A673 (cell line): ENCODE measurements around the gene NR2F1. TPM values are rescaled to one million over a fixed set of nuclear protein-coding genes. Genes with fewer than 3 reads are reported as not detected.

Source experiments
- BruUV-seq: library from RNA; stranded (reverse); fragments of 400-500 nt; replicated peaks from 2 replicates; lab custom pipeline; 2021; lab: Mats Ljungman, UMichigan
- CTCF ChIA-PET: fragments of 300-600 bp; sonication (Branson Sonifier 250); formaldehyde crosslinking; loops from one replicate; lab custom pipeline; 2022; ENCODE audit warnings: antibody characterized with exemption; lab: Charles Lee
- POLR2A ChIA-PET: fragments of 300-600 bp; sonication (Branson Sonifier 250); formaldehyde crosslinking; loops from one replicate; lab custom pipeline; 2022; ENCODE audit warnings: antibody characterized with exemption; ENCODE audit not compliant: low non-redundant PET; lab: Charles Lee
- DNase-seq: peaks from one replicate; pipeline ENCODE4 v3.0.0-alpha.2; 2015; ENCODE audit warnings: low spot score
- H3K27ac ChIP-seq: fragments of 200-600 bp; sonication (generic); 2 replicates; pipeline ENCODE4 v1.5.1; 2016; ENCODE audit warnings: mixed run types, low read depth, mild to moderate bottlenecking, mixed read lengths, antibody characterized with exemption, low read length; ENCODE audit not compliant: poor library complexity, severe bottlenecking
- H3K27me3 ChIP-seq: fragments of 200-600 bp; sonication (generic); replicated peaks from 2 replicates; pipeline ENCODE4 v1.6.1; 2017; ENCODE audit warnings: mixed run types, low read depth, mild to moderate bottlenecking, mixed read lengths, antibody characterized with exemption, low read length; ENCODE audit not compliant: insufficient read depth, poor library complexity
- H3K36me3 ChIP-seq: fragments of 200-600 bp; sonication (generic); 2 replicates; pipeline ENCODE4 v1.6.1; 2016; ENCODE audit warnings: mixed run types, mild to moderate bottlenecking, mixed read lengths, antibody characterized with exemption, low read length; ENCODE audit not compliant: insufficient read depth, poor library complexity, severe bottlenecking
- H3K4me1 ChIP-seq: fragments of 200-600 bp; sonication (generic); 2 replicates; pipeline ENCODE4 v1.6.1; 2017; ENCODE audit warnings: mixed run types, mild to moderate bottlenecking, mixed read lengths, antibody characterized with exemption, low read length; ENCODE audit not compliant: insufficient read depth, poor library complexity, severe bottlenecking
- H3K4me3 ChIP-seq: fragments of 200-600 bp; sonication (generic); 2 replicates; pipeline ENCODE4 v1.5.1; 2016; ENCODE audit warnings: low read depth, mixed run types, mild to moderate bottlenecking, mixed read lengths, low read length; ENCODE audit not compliant: poor library complexity, severe bottlenecking
- H3K9me3 ChIP-seq: fragments of 200-600 bp; sonication (generic); 2 replicates; pipeline ENCODE4 v1.6.1; 2016; ENCODE audit warnings: mixed run types, low read depth, mild to moderate bottlenecking, mixed read lengths, antibody characterized with exemption, low read length; ENCODE audit not compliant: poor library complexity, severe bottlenecking
- CTCF ChIP-seq: fragments of 300-800, 200-600 bp; sonication (generic); conservative IDR thresholded peaks from 2 replicates; pipeline ENCODE4 v1.5.1; 2017; ENCODE audit warnings: low read depth, mild to moderate bottlenecking, antibody characterized with exemption, low read length, moderate library complexity, mixed read lengths
- EZH2 ChIP-seq: fragments of 200-600 bp; sonication (generic); IDR thresholded peaks from 2 replicates; pipeline ENCODE4 v1.6.1; 2017; ENCODE audit warnings: borderline replicate concordance, low read depth, mild to moderate bottlenecking, mixed read lengths, antibody characterized with exemption, low read length; ENCODE audit not compliant: poor library complexity, severe bottlenecking
- intact Hi-C: fragments of 100-400 bp; cut with micrococcal nuclease; formaldehyde crosslinking; loops from one replicate; pipeline ENCODE4 v1.10.0; 2022; ENCODE audit not compliant: unreplicated experiment
- total RNA-seq: library from RNA; stranded (reverse); gene quantifications from 2 replicates; pipeline ENCODE4 v1.2.3, GENCODE V29; 2021

The NR2F1 gene
- total RNA-seq, 1 experiment from 2014 or later, result 3.0 TPM

DNA sequence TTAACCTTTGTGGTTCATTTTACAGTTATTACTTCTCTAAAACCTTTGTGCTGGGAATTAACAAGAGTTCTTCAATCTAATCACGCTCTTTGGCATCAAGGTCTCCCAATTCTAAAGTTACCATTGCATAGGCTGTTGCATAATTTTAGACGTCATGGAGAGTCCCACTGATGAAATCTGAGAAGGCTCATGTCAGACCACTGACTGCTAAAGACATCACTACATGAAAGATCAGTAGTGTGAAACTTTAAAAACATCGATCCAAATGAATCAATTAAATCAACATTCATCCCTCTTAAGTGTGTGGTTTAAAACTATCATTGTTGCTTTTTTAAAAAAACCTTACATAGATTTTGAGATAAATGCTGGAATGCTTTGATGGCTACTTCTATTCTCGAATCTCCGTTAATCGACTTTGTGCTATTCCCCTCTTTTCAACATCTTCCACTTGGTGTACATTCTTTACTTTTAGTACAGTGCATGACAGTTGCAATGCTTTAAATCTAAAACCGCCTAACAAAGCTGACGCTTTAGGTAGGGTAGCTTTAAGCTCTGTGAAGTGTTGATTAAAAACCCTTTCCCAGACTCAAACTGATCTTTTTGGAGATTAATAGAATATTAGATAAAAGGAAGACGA is 33.6 kb downstream of the NR2F1 start:
- no peaks in the 10 kb centered on the region for H3K36me3 ChIP-seq
- no TSS peak for BruUV-seq
- no peak for TF ChIP-seq CTCF
- no peak for TF ChIP-seq EZH2
- no peak overlapping the region for H3K27ac ChIP-seq
- H3K9me3 ChIP-seq, result no peaks in the 10 kb centered on the region
- H3K27me3 ChIP-seq, result peaks cover 22% of the 10 kb centered on the region
- no peak overlapping the region for H3K4me3 ChIP-seq
- CTCF ChIA-PET, result no interaction called here
- intact Hi-C loops, result no loop called here
- POLR2A ChIA-PET, result no interaction called here
- H3K4me1 ChIP-seq, result no peaks in the 10 kb centered on the region
- no peak for DNase-seq

DNA sequence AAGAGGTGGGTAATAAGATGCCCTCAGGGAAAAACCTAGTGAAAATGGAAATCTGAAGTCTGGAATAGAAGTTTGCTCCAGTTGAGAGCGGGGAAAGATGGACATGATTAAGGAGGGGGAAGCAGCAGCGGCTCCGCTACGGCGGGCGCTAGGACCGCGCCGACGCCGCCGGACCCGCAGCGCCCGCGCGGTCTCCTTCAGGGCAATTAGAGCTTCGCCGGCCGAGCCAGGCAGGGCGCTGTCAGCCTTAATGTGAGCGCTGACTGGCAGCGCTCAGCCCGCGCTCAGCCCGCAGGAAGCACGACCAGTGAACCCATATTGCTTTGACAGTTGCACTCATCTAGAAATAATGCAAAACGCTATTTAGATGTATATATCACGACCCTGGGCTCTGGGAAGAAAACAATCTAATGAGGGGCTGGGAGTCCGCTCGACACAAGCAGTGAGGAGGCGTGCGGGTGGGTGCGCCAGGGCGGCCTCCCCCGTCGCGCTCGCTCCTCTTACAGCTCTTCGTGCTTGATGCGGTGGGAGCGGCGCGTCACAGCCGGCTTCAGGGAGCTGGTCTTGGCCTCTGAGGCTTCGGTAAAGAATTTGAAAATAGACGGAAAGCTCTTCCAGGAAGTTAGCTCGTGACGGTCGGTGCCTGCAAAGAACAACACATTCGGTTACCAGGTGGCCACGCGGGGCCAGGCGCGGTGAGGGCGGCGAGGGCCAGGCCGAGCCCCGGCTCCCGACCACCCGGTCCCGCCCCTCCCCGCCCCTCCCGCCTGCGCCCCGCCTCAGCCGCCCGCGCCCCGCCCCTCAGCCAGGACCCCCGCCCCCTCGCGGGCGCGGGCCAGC is 37.7 kb downstream of the NR2F1 start:
- H3K36me3 ChIP-seq, result no peaks in the 10 kb centered on the region
- ChIA-PET CTCF (interaction anchor here (0.7 to 0.8 kb wide), 2 partner anchors 168 to 287 kb away, joined by 3 to 5 read pairs; no protein-coding TSS in a partner anchor), POLR2A (interaction anchor here (0.7 to 0.8 kb wide), 2 partner anchors 8 to 9 kb away, joined by 7 to 8 read pairs; no protein-coding TSS in a partner anchor)
- no peak for TF ChIP-seq EZH2
- TF ChIP-seq CTCF, result no peak
- peak overlapping the region; percentile 56 for H3K4me3 ChIP-seq
- no peaks in the 10 kb centered on the region for H3K9me3 ChIP-seq
- H3K4me1 ChIP-seq, result no peaks in the 10 kb centered on the region
- DNase-seq, result peak; percentile 76
- intact Hi-C loops, result no loop called here
- BruUV-seq, result no TSS peak
- no peaks in the 10 kb centered on the region for H3K27me3 ChIP-seq
- H3K27ac ChIP-seq, result no peak overlapping the region

GRCh38 chr5:93621327-93621798 is 38.3 kb downstream of the NR2F1 start:
- no peaks in the 10 kb centered on the region for H3K36me3 ChIP-seq
- no TSS peak for BruUV-seq
- intact Hi-C loops, result no loop called here
- DNase-seq, result peak; percentile 40
- H3K4me3 ChIP-seq, result peak overlapping the region; percentile 56
- no peak for TF ChIP-seq EZH2
- TF ChIP-seq CTCF, result no peak
- no peak overlapping the region for H3K27ac ChIP-seq
- CTCF ChIA-PET, result interaction anchor here (0.8 kb wide), 1 partner anchor 168 kb away, joined by 3 read pairs; no protein-coding TSS in a partner anchor
- H3K4me1 ChIP-seq, result no peaks in the 10 kb centered on the region
- no peaks in the 10 kb centered on the region for H3K27me3 ChIP-seq
- POLR2A ChIA-PET, result no interaction called here
- no peaks in the 10 kb centered on the region for H3K9me3 ChIP-seq
